ENCODE results near the gene CCDC17. TPM values are rescaled to one million over a fixed set of nuclear protein-coding genes. Genes with fewer than 3 reads are reported as not detected.

CCDC17 gene
- total and polyA plus RNA-seq, 2 donors (not counting 3 experiments of a cell fraction or from before 2014, with no cell fraction given) = 1.3 to 3.5 TPM

GRCh38 chr1:45573231-45573804 is 50.5 kb downstream of the CCDC17 start:
- CTCF ChIA-PET = interaction anchor here (1.0 kb wide), 1 partner anchor 61 kb away, joined by 4 read pairs; no protein-coding TSS in a partner anchor
- H3K36me3 ChIP-seq (ENCODE audit: control insufficient read depth in 2 of 2, extremely low read depth in 1 of 2, insufficient read depth in 2 of 2, low read length in 2 of 2) = peaks cover 0 to 3% of the 10 kb centered on the region in 2 experiments
- H3K9me3 ChIP-seq (replicated peaks; ENCODE audit: control insufficient read depth, insufficient read depth, low read length) = no peaks in the 10 kb centered on the region
- no peak overlapping the region for H3K9ac ChIP-seq (replicated peaks; ENCODE audit: extremely low read depth, insufficient read depth, low read length)
- intact Hi-C loops (cut with micrococcal nuclease) = no loop called here
- H3K4me3 ChIP-seq (replicated peaks in 1 of 3; ENCODE audit: insufficient read depth in 1 of 3, low read depth in 1 of 3, low read length in 3 of 3) = no peak overlapping the region
- H2AFZ ChIP-seq (ENCODE audit: low read depth, low read length) = no peak overlapping the region
- no peaks in the 10 kb centered on the region for H3K9me1 ChIP-seq (replicated peaks; ENCODE audit: control insufficient read depth, extremely low read depth, insufficient read depth, low read length)
- dilution Hi-C loops (cut with MboI; ENCODE audit: extremely low pct_ligation_motif_present, low sequenced_read_pairs) = no loop called here
- POLR2A ChIA-PET = no interaction called here
- no peak overlapping the region for H3K4me2 ChIP-seq (ENCODE audit: insufficient read depth, low read length)
- H3K4me1 ChIP-seq (ENCODE audit: control insufficient read depth, extremely low read depth, insufficient read depth, low read length) = no peaks in the 10 kb centered on the region
- BruUV-seq (replicated peaks) = no TSS peak
- H3K27me3 ChIP-seq (ENCODE audit: control insufficient read depth in 2 of 2, insufficient read depth in 2 of 2, low read length in 2 of 2) = no peaks in the 10 kb centered on the region
- no peak overlapping the region for H3K27ac ChIP-seq (ENCODE audit: insufficient read depth, low read depth, low read length)
- H4K20me1 ChIP-seq (replicated peaks; ENCODE audit: control insufficient read depth, extremely low read depth, insufficient read depth, low read length) = no peaks in the 10 kb centered on the region
- FAIRE-seq (no peak), DNase-seq (ENCODE audit: low read depth, low spot score) (no peak)
- TF ChIP-seq JUN (IDR thresholded peaks at IDR 0.05; ENCODE audit: borderline replicate concordance, insufficient read depth, insufficient read length, low read depth) (no peak), GATA2 (IDR thresholded peaks at IDR 0.05; ENCODE audit: insufficient read depth, insufficient read length, low read depth, low read length) (no peak), EZH2 (IDR thresholded peaks at IDR 0.05; ENCODE audit: borderline replicate concordance, low read depth, low read length, severe bottlenecking) (no peak)
- H3K79me2 ChIP-seq (ENCODE audit: control insufficient read depth, insufficient read depth, low read length) = no peaks in the 10 kb centered on the region

DNA sequence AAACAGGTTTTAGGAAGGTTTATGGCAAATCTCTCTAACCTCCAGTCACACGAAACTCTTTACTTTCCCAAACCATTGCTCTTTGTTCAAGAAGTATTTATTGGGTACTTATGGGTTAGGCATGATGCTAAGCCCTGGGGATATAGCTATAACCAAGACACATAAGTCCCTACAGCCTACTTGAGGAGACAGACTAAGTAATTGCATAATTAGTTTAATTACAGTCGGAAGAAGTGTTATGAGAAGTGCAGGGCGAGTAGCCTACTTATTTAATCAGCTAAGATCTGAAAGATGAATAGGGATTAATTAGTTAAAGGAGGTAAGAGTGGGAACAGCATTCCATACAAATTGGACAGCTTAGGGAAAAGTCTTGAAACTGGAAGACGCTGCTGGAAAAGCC is 53.2 kb downstream of the CCDC17 start:
- no peak for DNase-seq (ENCODE audit: low read depth, low spot score)
- H3K79me2 ChIP-seq (ENCODE audit: control insufficient read depth, insufficient read depth, low read length) = no peaks in the 10 kb centered on the region
- H3K9me3 ChIP-seq (replicated peaks; ENCODE audit: control insufficient read depth, insufficient read depth, low read length) = no peaks in the 10 kb centered on the region
- peaks cover 7 to 14% of the 10 kb centered on the region in 2 experiments for H3K36me3 ChIP-seq (ENCODE audit: control insufficient read depth in 2 of 2, extremely low read depth in 1 of 2, insufficient read depth in 2 of 2, low read length in 2 of 2)
- no peak overlapping the region for H3K4me2 ChIP-seq (ENCODE audit: insufficient read depth, low read length)
- no peaks in the 10 kb centered on the region for H3K4me1 ChIP-seq (ENCODE audit: control insufficient read depth, extremely low read depth, insufficient read depth, low read length)
- no peak overlapping the region for H3K4me3 ChIP-seq (replicated peaks in 1 of 3; ENCODE audit: insufficient read depth in 1 of 3, low read depth in 1 of 3, low read length in 3 of 3)
- CTCF ChIA-PET = interaction anchor here (0.8 to 9.0 kb wide), 16 partner anchors 8 to 556 kb away, joined by 3 to 148 read pairs (median 14); partner anchors contain the start of genes AKR1A1, CCDC163, MMACHC and NASP
- FAIRE-seq = no peak
- H3K9ac ChIP-seq (replicated peaks; ENCODE audit: extremely low read depth, insufficient read depth, low read length) = no peak overlapping the region
- TF ChIP-seq FOS (IDR thresholded peaks at IDR 0.05; ENCODE audit: borderline replicate concordance, insufficient read depth, low read length) (no peak), EZH2 (IDR thresholded peaks at IDR 0.05; ENCODE audit: borderline replicate concordance, low read depth, low read length, severe bottlenecking) (no peak), POLR2A (IDR thresholded peaks at IDR 0.05; ENCODE audit: low read depth, low read length) (no peak), MAX (IDR thresholded peaks at IDR 0.05; ENCODE audit: insufficient read depth, insufficient read length) (no peak), JUN (IDR thresholded peaks at IDR 0.05; ENCODE audit: borderline replicate concordance, insufficient read depth, insufficient read length, low read depth) (no peak), CTCF (IDR thresholded peaks at IDR 0.05; ENCODE audit: extremely low read depth in 1 of 2, insufficient read depth in 1 of 2, low read depth in 1 of 2, low read length in 2 of 2) (no peak), GATA2 (IDR thresholded peaks at IDR 0.05; ENCODE audit: insufficient read depth, insufficient read length, low read depth, low read length) (no peak), MYC (IDR thresholded peaks at IDR 0.05; ENCODE audit: low read depth, low read length) (no peak), POLR2AphosphoS5 (IDR thresholded peaks at IDR 0.05; ENCODE audit: insufficient read depth, low read depth, low read length) (no peak)
- intact Hi-C loops (cut with micrococcal nuclease) (loop anchor here (1.0 to 2.0 kb wide), 4 partner anchors 50 to 556 kb away; partner anchors contain the start of gene PRDX1), dilution Hi-C loops (cut with MboI; ENCODE audit: extremely low pct_ligation_motif_present, low sequenced_read_pairs) (no loop called here)
- no TSS peak for BruUV-seq (replicated peaks)
- no peak overlapping the region for H3K27ac ChIP-seq (ENCODE audit: insufficient read depth, low read depth, low read length)
- H3K9me1 ChIP-seq (replicated peaks; ENCODE audit: control insufficient read depth, extremely low read depth, insufficient read depth, low read length) = no peaks in the 10 kb centered on the region
- POLR2A ChIA-PET = interaction anchor here (6.6 kb wide), 1 partner anchor 49 kb away, joined by 49 read pairs; the partner anchor contains the start of gene PRDX1
- H2AFZ ChIP-seq (ENCODE audit: low read depth, low read length) = no peak overlapping the region
- H4K20me1 ChIP-seq (replicated peaks; ENCODE audit: control insufficient read depth, extremely low read depth, insufficient read depth, low read length) = no peaks in the 10 kb centered on the region
- H3K27me3 ChIP-seq (ENCODE audit: control insufficient read depth in 2 of 2, insufficient read depth in 2 of 2, low read length in 2 of 2) = no peaks in the 10 kb centered on the region
